ENCODE results near the gene ANO8.

Gene ANO8

GRCh38 chr19:17328517-17329365, 5.9 kb downstream of the ANO8 start:
- DNase-seq (ENCODE audit: low read depth in 3 of 3), result no peak

GRCh38 chr19:17327654-17328516, 6.8 kb downstream of the ANO8 start:
- DNase-seq (ENCODE audit: low read depth in 3 of 3), result peak in 1 of 3 donors; percentile 61

GRCh38 chr19:17327068-17327653, 7.5 kb downstream of the ANO8 start:
- DNase-seq (ENCODE audit: low read depth in 3 of 3), result no peak

GRCh38 chr19:17326595-17326966, 8.1 kb downstream of the ANO8 start:
- DNase-seq (ENCODE audit: low read depth in 3 of 3), result no peak

GRCh38 chr19:17325881-17326594, 8.6 kb downstream of the ANO8 start:
- no peak for DNase-seq (ENCODE audit: low read depth in 3 of 3)

- DNase-seq (ENCODE audit: low read depth in 3 of 3), result no peak
Measured at GRCh38 chr19:17325133-17325532, 9.5 kb downstream of the ANO8 start.

GRCh38 chr19:17324357-17325114, 10.1 kb downstream of the ANO8 start:
- DNase-seq (ENCODE audit: low read depth in 3 of 3), result no peak

- DNase-seq (ENCODE audit: low read depth in 3 of 3), result no peak
Measured at GRCh38 chr19:17323964-17324332, 10.7 kb downstream of the ANO8 start.

- DNase-seq (ENCODE audit: low read depth in 3 of 3), result no peak
Measured at GRCh38 chr19:17323300-17323963, 11.2 kb downstream of the ANO8 start.

GRCh38 chr19:17322854-17323253, 11.8 kb downstream of the ANO8 start:
- DNase-seq (ENCODE audit: low read depth in 3 of 3), result no peak

GRCh38 chr19:17321655-17322489, 12.8 kb downstream of the ANO8 start:
- no peak for DNase-seq (ENCODE audit: low read depth in 3 of 3)

- DNase-seq (ENCODE audit: low read depth in 3 of 3), result no peak
Measured at GRCh38 chr19:17320435-17320834, 14.2 kb downstream of the ANO8 start.

- no peak for DNase-seq (ENCODE audit: low read depth in 3 of 3)
Measured at GRCh38 chr19:17319473-17320238, 15.0 kb downstream of the ANO8 start.

GRCh38 chr19:17318966-17319365, 15.7 kb downstream of the ANO8 start:
- DNase-seq (ENCODE audit: low read depth in 3 of 3), result no peak

- DNase-seq (ENCODE audit: low read depth in 3 of 3), result no peak
Measured at GRCh38 chr19:17314007-17314593, 20.6 kb downstream of the ANO8 start.

GRCh38 chr19:17312189-17313113, 22.2 kb downstream of the ANO8 start:
- DNase-seq (ENCODE audit: low read depth in 3 of 3), result no peak

- DNase-seq (ENCODE audit: low read depth in 3 of 3), result no peak
Measured at GRCh38 chr19:17311455-17312188, 23.0 kb downstream of the ANO8 start.
